GM13976 (cell line): ENCODE measurements around the gene TMEM131.
A peak's percentile ranks its signal among the peaks of the same experiment; 100 is the strongest.
"Not testable (repeated sequence)": the region's sequence is repeated elsewhere in the genome, so short reads cannot be mapped to it uniquely, and the experiment has no call there.

ENCODE experiments used
- DNase-seq: peaks from one replicate; pipeline ENCODE4 v3.0.0; 2012; ENCODE audit warnings: low spot score
- CTCF ChIP-seq: IDR thresholded peaks from 2 replicates; pipeline ENCODE4 v1.5.1; 2012; ENCODE audit warnings: borderline replicate concordance, mild to moderate bottlenecking; ENCODE audit not compliant: insufficient read depth; ENCODE audit errors: extremely low read depth, missing control alignments, control extremely low read depth
- in situ Hi-C: fragments of 300-500 bp; cut with MboI; formaldehyde crosslinking; loops from one replicate; pipeline ENCODE4 v1.12.0; 2022; ENCODE audit warnings: low sequenced_read_pairs, mixed read lengths, inconsistent platforms; ENCODE audit not compliant: unreplicated experiment

TMEM131 gene

GRCh38 chr2:97918818-97919217 is 76.9 kb downstream of the TMEM131 start:
- in situ Hi-C loops, result no loop called here
- DNase-seq, result no peak
- no peak for TF ChIP-seq CTCF

GRCh38 chr2:97917668-97918067 is 78.1 kb downstream of the TMEM131 start:
- DNase-seq, in situ Hi-C loops: not testable (repeated sequence)

- in situ Hi-C loops, result no loop called here
- TF ChIP-seq CTCF, result no peak
- DNase-seq, result no peak
These were observed 81.0 kb downstream of the TMEM131 start for GRCh38 chr2:97914691-97915213.

- DNase-seq, result no peak
- no peak for TF ChIP-seq CTCF
- in situ Hi-C loops, result no loop called here
These were observed 81.9 kb downstream of the TMEM131 start for GRCh38 chr2:97913846-97914245.

- DNase-seq, result no peak
- no peak for TF ChIP-seq CTCF
- in situ Hi-C loops, result no loop called here
These were observed 83.7 kb downstream of the TMEM131 start for GRCh38 chr2:97911922-97912575.

- peak; percentile 19 for DNase-seq
- in situ Hi-C loops, result no loop called here
- no peak for TF ChIP-seq CTCF
These were observed 84.4 kb downstream of the TMEM131 start for GRCh38 chr2:97911206-97911921.

GRCh38 chr2:97910403-97911205 is 85.1 kb downstream of the TMEM131 start:
- in situ Hi-C loops, result no loop called here
- no peak for TF ChIP-seq CTCF
- DNase-seq, result no peak
